Muscle of arm (tissue), 12 donors: ENCODE results near the gene CAPS. TPM values are rescaled to one million over a fixed set of nuclear protein-coding genes. Genes with fewer than 3 reads are reported as not detected.

Experiments
- DNase-seq: peaks from one replicate; pipeline ENCODE4 v3.0.0-alpha.2; 2013
- polyA plus RNA-seq, 12 donors: library from polyadenylated mRNA; unstranded; fragments of 120-200 nt; gene quantifications; one replicate each; pipeline ENCODE4 v1.2.1, GENCODE V29; 2013; ENCODE audit not compliant: insufficient read length in 12 of 12

Gene CAPS
- polyA plus RNA-seq, 12 donors: 2.6 to 9.3 (median 4.8) TPM; not detected in 1

- no peak for DNase-seq
These were observed 18.7 kb downstream of the CAPS start for GRCh38 chr19:5932609-5933262.

DNA sequence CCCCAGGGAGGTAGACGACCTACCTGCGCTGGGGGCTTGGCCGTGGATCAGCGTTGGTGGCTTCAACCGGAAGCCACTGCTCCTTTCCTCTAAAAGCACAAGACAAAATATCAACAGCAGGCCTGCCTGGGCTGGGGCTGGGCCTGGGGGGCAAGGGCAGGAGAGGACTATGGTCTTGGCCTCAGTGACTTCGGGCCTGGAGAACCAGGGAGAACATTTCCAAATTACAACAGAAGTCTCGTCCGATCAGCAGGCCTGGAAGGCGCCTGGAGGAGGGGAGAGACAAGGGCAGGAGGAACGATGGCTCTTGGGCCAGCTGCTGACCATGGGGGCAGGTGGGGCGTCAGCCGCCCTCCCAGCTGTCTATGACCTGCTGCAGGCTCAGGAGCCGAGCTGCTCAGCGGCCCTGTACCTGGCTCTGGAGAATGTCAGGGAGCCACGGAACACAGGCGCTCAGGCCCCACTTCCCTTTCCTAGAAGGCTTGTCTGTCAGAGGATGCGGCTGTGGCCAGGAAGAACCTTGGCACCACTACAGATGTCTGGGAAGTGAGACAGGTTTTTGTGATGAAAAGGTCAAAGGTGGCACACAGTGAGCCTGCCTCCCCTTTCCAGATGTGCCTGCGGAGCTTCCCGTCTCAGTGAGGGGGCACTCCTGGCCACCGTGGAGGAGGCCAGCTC, 19.5 kb downstream of the CAPS start:
- no peak for DNase-seq

DNA sequence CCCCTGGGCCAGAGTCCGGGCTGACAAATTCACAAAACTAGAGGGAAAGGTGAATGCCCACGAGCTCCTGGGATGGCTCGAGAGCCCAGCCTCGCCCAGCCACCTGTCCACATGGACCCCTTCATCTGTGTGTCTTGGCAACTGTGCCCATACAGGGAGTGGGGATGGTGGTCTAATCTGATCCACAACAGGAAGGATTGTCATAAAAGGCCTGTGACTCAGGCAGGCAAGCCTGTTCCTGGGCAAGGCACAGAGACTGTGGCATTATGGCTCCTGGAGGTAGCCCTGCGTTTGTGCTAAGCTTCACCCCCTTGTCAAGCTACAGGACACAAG, 20.0 kb downstream of the CAPS start:
- DNase-seq: no peak

GRCh38 chr19:5934774-5935472, 20.9 kb downstream of the CAPS start:
- peak; percentile 60 for DNase-seq

GRCh38 chr19:5935473-5936291, 21.6 kb downstream of the CAPS start:
- no peak for DNase-seq

DNA sequence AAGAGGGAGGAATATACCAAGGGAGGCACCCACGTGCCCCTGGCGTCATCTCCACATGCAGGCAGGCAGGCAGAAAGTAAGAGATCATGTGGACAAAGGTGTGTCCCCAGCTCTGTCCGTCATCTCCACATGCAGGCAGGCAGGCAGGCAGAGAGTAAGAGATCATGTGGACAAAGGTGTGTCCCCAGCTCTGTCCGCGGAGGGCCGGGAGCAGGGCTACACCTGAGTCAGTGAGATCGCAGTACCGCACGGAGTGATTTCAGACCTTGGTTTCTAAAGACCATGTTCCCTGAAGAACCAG, 22.2 kb downstream of the CAPS start:
- no peak for DNase-seq

- no peak for DNase-seq
These were observed 23.5 kb downstream of the CAPS start for GRCh38 chr19:5937550-5937949.

GRCh38 chr19:5940260-5941208, 26.5 kb downstream of the CAPS start:
- no peak for DNase-seq

DNA sequence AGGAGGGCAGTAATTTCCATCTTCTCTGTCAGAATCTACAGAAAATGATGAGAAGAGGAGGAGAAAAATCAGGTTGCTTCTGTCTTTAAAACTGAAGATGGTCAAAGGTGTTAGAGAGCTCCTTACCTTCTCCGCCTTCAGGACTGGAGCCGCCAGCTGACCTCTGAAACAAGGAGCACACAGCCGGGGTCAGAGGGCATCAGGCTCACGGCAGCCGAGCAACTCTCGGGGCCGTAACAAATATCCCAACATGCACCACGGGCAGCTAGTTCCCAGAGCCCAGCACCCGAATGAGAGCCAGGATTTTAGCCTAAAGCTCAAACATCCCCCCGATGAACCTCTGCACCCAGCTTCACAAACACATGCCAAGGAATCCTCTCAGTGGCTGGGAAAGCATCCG, 27.6 kb downstream of the CAPS start:
- DNase-seq: no peak

GRCh38 chr19:5943045-5943444, 29.0 kb downstream of the CAPS start:
- DNase-seq: peak; percentile 59

DNA sequence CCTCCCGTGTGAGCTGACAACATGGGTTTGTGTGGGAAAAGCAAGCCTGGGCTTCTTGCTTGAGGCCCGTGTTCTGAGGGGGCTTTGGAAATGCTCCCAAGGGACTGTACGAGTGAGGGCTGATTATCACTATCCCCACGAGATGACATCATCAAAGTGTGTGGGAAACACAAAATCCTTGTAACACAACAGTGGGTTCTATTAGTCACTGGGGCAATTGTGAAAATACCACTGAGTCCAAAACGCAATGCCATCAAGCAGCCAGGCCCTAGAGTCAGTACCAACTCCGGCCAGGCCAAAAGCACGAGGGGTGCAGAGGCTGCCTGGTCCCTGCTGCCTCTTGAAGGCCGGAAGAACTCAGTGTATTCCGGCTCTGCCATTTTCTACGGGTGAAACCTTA, 29.6 kb downstream of the CAPS start:
- DNase-seq: no peak

- no peak for DNase-seq
These were observed 33.4 kb downstream of the CAPS start for GRCh38 chr19:5947435-5947834.

DNA sequence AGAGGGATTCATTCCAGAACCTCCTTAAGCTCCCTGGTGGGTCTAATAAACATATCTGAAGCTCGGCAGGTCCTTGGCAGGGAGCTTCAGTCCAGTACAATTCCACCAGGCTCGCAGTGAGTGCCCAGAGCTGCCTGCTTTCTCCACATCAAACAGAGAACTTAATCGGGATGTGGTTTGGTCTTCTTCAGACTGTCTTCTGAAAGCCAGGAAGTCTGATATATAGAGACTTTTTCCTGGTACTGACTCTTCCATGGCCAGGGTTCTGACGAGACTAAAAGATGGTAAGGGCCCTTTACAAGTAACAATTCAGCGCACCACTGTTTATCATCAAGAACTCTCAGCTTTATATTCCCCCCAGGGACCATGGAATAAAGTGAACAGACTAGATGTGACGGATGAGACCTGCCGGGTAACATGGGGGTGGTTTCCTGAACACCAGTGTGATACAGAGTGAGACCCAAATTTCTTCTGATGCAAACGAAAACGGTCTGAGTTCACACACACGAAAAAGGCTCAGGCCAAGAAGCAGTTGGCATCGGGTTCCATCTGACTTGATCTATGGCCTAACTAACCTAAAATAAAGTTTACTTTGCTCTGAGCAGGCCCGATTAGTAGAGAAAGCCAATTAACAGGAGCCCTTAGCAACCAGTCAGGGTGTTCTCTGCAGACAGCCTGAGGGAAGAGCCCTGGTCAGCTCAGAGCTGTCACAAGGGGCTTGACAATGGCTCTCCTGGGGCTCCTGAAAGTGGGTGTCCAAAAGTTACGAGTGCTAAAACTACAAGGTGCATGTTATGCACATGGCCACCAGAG, 34.9 kb downstream of the CAPS start:
- no peak for DNase-seq

DNA sequence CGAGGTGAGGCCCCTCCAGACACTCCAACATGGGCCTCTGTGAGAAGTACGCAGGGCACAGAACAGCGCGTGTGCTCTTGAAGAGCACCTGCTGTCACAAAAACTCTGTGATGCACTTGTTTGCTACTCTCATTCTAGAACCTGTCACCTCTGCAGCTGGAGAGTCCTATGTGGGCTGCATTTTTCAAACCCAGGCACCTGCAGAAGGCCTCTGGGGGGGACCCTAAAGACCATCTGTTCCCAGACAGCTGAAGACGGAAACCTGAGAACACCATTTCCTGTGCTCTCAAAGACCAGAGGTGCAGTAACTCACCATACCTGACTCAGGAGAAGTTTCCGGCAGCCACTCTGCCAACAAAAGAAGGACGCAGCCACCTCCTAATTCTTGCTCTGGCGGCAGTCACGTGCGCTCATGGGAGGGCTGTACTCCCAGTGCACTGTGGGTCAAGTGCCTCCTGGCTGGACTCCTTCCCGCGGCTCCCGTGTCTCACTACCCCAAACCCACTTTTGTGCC, 35.8 kb downstream of the CAPS start:
- DNase-seq: no peak

GRCh38 chr19:5950741-5951140, 36.7 kb downstream of the CAPS start:
- DNase-seq: no peak

GRCh38 chr19:5951338-5951861, 37.3 kb downstream of the CAPS start:
- no peak for DNase-seq

DNA sequence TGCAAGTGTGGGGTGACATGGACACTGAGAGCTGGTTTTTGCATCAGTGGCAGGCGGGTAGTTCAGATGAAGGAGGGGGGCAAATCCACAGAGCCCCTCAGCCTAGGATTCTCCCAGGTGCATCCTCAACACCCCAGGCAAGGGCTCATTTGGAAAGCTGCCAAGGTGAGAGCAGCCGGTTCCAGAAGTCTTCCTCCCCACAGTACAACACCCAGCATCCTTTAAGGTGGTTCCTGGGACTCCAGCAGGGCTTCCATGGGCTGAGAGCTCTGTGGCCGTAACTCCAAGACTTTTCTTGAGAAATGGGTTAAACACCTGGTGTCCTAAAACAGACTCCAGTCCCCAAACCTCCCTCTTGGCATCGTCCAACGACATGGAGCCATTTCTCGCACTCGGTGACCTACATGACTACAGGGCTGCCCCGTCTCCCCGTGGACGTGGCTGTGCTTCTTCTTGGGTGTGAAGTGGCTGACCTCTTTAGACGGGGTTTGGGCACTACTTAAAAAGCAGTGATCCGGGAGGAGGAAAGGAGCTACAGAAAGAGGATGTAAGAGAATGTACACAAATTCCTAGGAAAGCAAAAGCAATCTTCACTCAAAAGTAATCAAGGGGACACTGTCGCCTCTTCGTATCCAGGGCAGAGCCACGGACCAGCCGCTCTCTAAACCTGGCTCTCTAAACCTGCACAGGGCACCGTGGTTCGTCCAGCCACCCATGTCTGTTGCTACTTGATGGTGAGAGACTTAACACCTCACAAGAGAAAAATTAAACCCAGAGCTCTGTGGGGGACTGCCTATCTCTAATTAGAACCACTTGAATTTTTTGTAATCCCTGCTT, 38.4 kb downstream of the CAPS start:
- DNase-seq: no peak

GRCh38 chr19:5953030-5953589, 39.1 kb downstream of the CAPS start:
- no peak for DNase-seq
